GM21360 (cell line): Measurements from ENCODE around the gene KIF1A.
"Not testable (repeated sequence)": the region's sequence is repeated elsewhere in the genome, so short reads cannot be mapped to it uniquely, and the experiment has no call there.

Experiments used
- ATAC-seq: cut with Tn5 transposase; IDR thresholded peaks from one replicate; pipeline ENCODE4 v1.9.1; 2021; ENCODE audit warnings: mild to moderate bottlenecking, moderate library complexity; ENCODE audit not compliant: unreplicated experiment

Gene KIF1A

GRCh38 chr2:240707043-240707756 is 112.8 kb downstream of the KIF1A start:
- no peak for ATAC-seq

- ATAC-seq, result no peak
Measured at GRCh38 chr2:240705204-240705791, 114.7 kb downstream of the KIF1A start.

DNA sequence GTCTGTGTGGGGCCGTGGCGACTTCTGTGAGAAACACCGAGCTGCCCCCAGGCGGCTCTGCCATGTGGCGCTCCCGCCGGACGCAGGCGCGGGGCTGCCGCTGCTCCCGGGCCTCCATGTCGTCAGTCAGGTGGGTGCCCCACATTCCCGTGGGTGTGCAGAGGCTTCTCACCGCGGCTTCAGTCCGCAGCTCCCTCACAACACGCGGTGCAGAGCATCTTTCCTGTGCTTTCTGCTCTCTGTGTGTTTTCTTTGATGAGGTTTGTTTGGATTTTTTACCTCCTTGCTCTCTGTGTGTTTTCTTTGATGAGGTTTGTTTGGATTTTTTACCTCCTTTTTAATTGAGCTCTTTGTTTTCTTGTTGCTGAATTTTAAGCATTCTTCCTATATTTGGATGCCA is 115.4 kb downstream of the KIF1A start:
- no peak for ATAC-seq

DNA sequence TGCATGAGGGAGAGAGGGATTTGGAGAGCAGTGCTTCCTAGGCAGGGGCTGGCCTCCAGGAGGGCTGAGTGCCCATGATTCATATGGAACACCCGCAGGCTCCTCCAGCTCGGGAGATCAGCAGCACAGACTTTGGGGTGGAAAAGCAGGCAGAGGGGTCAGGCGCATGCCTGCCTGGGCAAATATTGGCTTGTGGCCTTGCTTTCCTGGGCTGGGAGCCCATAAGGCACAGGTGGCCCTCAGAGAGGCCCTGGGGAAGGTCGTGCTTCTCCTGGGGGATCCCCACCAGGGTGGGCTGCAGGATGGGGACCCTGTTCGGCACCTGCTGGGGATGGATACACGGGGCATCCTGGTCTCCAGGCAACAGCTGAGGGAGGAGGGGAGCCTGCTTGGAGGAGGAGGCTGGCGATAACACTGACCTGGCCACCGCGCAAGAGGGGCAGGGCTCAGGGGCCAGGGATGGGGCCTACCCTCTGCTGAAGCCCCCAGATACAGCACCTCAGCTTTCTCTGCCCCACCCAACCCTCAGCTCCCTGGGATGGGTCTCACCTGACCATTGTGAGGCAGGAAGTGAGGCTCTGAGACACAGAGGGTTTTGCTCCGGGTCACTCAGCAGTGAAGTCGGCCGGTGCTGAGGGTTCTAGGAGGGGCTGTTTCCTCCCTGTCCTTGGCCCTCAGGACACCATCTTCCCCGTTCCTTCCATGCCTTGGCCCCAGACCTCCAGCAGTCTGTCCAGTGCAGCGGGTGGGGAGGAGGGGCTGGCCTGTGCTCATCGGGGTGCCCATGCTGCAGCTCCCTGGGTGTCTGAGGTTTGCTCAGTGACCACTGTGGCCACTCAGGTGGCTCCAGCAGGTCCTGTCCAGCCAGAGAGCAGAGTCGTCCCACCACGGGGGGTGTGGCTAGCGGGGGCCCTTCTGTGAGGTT is 116.3 kb downstream of the KIF1A start:
- no peak for ATAC-seq

- no peak for ATAC-seq
Measured at GRCh38 chr2:240702640-240703011, 117.4 kb downstream of the KIF1A start.

- no peak for ATAC-seq
Measured at GRCh38 chr2:240701736-240702639, 118.0 kb downstream of the KIF1A start.

- no peak for ATAC-seq
Measured at GRCh38 chr2:240701091-240701735, 118.8 kb downstream of the KIF1A start.

DNA sequence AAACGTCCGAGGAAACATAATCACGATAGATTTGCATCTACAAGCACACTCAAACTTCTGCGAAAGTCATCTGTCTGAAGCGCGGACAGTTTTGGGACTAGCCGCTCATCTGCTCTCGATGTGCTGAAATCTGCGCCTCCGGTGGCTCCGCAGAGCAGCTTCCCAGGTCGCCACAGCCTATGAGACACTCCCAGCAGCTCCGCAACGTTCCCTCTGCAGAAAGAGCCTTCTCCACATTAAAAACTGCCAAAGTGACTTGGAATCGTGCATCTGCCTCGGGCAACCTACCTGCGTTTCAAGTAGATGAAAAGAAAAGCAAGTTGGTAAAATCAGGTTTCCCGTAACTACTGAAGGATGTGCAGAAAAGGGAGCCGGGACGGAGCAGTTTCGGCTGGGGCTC is 119.4 kb downstream of the KIF1A start:
- ATAC-seq, result not testable (repeated sequence)

DNA sequence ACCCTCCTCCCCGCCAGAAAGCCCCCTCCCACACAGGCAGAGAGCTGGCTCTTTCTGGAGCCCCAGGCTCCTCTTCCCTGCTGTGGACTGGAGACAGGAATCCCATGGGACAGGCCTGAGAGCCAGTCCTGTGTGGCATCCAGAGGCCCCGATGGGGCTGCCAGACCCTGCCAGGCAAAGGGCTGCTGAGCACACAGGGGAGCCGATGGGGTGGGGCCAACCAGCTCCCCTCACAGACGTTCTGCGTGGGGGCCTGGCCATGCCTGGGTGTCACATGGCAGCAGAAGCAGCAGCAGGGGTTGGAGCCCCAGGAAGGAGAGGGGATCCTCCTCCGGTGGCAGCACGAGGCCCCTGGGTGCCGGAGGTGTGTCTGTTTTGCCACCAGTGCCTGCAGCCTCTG is 120.2 kb downstream of the KIF1A start:
- not testable (repeated sequence) for ATAC-seq

DNA sequence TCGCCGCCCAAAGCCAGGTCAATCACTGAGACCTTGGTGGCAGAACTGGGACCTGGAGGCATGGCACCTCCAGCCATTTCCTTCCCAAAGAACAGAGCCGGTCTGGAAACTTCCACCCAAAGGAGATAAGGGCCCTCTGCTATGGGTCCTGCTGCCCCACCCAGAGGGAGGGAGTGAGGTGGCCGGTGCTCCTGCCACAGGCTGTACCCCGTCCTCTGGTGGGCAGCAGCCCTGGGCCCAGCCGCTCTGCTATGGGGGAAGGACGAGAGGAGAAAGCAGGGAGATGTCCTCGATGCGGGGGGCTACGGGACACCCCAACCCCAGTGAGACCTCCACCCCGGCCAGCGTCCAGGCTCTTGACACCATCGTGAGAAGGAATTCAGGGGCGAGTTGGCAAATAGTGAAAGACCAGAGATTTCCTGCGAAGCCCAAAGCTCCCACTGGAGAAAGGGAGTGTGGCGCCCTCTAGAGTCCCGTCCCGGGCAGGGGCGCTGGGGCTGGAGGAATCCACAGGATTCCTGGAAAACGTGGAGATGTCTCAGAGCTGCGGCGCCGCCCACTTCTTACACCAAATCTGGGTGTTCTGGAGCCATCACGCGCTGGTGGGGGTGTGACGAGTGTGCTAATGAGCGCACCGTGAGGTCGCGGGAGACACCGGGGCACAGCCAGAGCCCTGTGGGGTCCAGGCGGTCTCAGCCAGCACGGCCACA is 121.0 kb downstream of the KIF1A start:
- not testable (repeated sequence) for ATAC-seq

- not testable (repeated sequence) for ATAC-seq
Measured at GRCh38 chr2:240696469-240696868, 123.5 kb downstream of the KIF1A start.

- ATAC-seq, result not testable (repeated sequence)
Measured at GRCh38 chr2:240695593-240695992, 124.4 kb downstream of the KIF1A start.

GRCh38 chr2:240694304-240694703 is 125.7 kb downstream of the KIF1A start:
- not testable (repeated sequence) for ATAC-seq

DNA sequence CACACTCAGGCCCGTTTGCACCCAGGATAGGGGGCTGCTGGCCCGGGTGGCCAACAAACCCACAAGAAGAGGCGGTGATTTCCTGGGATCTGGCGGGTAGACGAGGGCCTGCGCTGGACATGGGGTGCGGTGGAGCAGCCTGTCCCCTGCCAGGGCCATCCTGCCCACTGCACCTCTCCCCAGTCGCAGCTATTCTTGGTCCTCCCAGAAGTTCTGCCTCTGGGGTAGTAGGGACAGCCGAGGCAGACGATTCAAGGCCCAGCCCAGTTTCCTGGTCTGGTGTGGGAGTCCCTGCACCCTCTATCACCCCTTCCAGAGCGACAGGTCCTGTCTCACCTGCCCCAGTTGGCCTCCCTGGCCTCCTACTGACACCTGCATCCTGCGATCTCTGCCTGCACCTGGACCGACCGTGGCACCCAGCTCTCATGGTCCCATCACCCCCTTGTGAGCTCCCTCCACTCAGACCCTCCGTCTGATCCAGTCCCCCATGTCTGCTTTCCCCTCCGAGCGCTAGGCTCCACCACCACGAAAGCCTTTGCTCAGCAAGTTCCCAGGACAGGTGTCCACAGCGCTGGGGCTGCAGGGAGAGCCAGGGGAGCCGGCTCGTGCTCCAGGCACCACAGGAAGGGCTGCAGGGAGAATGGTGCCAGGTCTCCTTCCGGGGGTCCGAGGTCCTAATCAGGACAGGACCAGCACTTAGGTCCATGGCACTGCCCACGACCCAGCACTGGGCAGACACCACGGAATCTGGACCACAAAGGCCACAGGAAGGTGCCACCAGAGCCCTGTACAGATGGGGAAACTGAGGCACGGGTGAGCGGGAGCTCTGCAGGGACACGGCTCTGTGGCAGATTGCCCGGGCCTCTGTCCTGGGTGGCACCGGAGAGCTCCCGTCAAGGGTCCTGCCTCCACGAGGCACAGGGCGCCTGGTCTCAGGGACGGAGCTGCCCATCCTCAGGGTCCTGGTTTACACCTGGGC is 127.1 kb downstream of the KIF1A start:
- not testable (repeated sequence) for ATAC-seq

GRCh38 chr2:240691631-240692420 is 128.2 kb downstream of the KIF1A start, which contains the start of gene AQP12A:
Gene AQP12A (plus strand): TSS chr2:240691866. CDS start chr2:240691914, 48 bp downstream.
- not testable (repeated sequence) for ATAC-seq

DNA sequence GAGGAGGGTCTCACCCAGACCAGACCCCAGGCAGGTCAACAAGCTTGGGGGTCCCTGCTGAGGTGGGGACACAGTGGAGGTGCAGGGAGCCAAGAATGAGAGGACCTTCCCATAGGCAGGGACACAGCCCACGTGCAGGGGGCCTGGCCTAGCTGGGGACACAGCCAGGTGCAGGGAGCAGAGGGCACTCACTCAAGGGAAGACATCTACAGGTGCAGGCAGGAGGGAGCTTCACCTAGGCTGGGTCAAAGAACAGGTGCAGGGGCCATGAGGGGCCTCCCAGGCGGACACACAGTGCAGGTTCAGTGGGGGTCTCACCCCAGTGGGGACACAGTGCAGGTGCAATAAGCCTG is 129.0 kb downstream of the KIF1A start:
- ATAC-seq, result not testable (repeated sequence)

GRCh38 chr2:240690421-240691074 is 129.5 kb downstream of the KIF1A start:
- ATAC-seq, result not testable (repeated sequence)
